ENCODE results near the gene NHLRC3. TPM values are rescaled to one million over a fixed set of nuclear protein-coding genes. Genes with fewer than 3 reads are reported as not detected.
A peak's percentile ranks its signal among the peaks of the same experiment; 100 is the strongest.

NHLRC3 gene
- total and polyA plus RNA-seq, 9 of the 15 experiments (the other 6 are each of a cell fraction or from before 2014, with no cell fraction given): 5.5 to 15.3 (median 9.0) TPM

DNA sequence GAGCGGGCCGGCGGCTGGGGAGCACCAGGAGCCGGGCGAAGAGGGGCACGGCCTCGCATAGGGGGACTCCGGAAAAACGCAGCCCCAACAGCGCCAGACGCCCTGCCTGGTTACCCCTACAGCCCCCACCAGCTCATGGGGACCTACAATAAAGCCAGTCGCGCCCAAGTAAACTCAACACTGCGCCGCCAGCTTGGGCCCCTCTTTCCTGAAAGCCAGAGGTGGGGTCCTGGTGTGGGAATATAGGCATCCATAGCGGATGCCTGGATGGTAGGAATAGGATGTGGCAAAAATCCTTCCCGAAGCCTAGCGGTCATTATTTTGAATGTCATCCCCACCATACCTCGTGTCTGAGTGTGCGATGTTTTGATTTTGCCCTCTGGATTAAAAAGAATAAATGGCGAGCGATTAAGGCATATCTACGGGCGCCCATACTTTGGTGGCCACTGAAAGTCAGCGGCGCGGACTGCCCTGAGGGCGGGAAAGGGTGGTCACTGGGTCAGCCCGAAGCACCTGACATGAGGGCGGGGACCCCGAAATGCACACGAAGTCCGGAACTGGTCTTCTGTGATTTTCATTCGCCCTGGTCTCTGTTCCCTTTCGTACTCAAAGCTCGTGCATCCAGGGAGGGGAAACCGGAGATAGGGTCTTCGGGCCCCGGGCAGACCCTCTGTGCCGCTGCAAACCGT, at the start of gene NHLRC3, which contains the start of gene PROSER1 (continued):
- TF ChIP-seq, protein P1, sequence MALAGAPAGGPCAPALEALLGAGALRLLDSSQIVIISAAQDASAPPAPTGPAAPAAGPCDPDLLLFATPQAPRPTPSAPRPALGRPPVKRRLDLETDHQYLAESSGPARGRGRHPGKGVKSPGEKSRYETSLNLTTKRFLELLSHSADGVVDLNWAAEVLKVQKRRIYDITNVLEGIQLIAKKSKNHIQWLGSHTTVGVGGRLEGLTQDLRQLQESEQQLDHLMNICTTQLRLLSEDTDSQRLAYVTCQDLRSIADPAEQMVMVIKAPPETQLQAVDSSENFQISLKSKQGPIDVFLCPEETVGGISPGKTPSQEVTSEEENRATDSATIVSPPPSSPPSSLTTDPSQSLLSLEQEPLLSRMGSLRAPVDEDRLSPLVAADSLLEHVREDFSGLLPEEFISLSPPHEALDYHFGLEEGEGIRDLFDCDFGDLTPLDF (CRISPR knock-in tag; IDR thresholded peaks at IDR 0.05): no peak
- TF ChIP-seq TEAD1 (CRISPR knock-in tag; IDR thresholded peaks at IDR 0.05): 0 out of 4 replicates have a peak, but pooled peaks of 1 of the 2 experiments have one; percentile 56
- TF ChIP-seq HNRNPL (IDR thresholded peaks at IDR 0.05; ENCODE audit: low read depth, low read length): no peak
- no peak for TF ChIP-seq GTF2E2 (tag; IDR thresholded peaks at IDR 0.05)
- peak; percentile 58; the same call in 1 of the 2 replicates for TF ChIP-seq ETV1 (tag; conservative IDR thresholded peaks at IDR 0.05; ENCODE audit: low read depth)
- TF ChIP-seq, protein P2, sequence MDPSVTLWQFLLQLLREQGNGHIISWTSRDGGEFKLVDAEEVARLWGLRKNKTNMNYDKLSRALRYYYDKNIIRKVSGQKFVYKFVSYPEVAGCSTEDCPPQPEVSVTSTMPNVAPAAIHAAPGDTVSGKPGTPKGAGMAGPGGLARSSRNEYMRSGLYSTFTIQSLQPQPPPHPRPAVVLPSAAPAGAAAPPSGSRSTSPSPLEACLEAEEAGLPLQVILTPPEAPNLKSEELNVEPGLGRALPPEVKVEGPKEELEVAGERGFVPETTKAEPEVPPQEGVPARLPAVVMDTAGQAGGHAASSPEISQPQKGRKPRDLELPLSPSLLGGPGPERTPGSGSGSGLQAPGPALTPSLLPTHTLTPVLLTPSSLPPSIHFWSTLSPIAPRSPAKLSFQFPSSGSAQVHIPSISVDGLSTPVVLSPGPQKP (CRISPR knock-in tag; IDR thresholded peaks at IDR 0.05): no peak
- no peak for TF ChIP-seq TCF7L2 (IDR thresholded peaks at IDR 0.05; ENCODE audit: low read depth, low read length)
- TF ChIP-seq, protein P3, sequence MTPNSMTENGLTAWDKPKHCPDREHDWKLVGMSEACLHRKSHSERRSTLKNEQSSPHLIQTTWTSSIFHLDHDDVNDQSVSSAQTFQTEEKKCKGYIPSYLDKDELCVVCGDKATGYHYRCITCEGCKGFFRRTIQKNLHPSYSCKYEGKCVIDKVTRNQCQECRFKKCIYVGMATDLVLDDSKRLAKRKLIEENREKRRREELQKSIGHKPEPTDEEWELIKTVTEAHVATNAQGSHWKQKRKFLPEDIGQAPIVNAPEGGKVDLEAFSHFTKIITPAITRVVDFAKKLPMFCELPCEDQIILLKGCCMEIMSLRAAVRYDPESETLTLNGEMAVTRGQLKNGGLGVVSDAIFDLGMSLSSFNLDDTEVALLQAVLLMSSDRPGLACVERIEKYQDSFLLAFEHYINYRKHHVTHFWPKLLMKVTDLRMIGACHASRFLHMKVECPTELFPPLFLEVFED (CRISPR knock-in tag; conservative IDR thresholded peaks at IDR 0.05): no peak
- TF ChIP-seq CAMTA2 (CRISPR knock-in tag; conservative IDR thresholded peaks at IDR 0.05): no peak
- no peak for TF ChIP-seq ESRRB (CRISPR knock-in tag; IDR thresholded peaks at IDR 0.05; ENCODE audit: borderline replicate concordance)
- no peak for TF ChIP-seq MEF2A (IDR thresholded peaks at IDR 0.05; ENCODE audit: control insufficient read depth, low read depth, low read length)
- no peak for TF ChIP-seq DMBX1 (CRISPR knock-in tag; IDR thresholded peaks at IDR 0.05; ENCODE audit: borderline replicate concordance)
- no peak for TF ChIP-seq ZNF282 (CRISPR knock-in tag; IDR thresholded peaks at IDR 0.05)
- TF ChIP-seq CBFA2T2 (conservative IDR thresholded peaks at IDR 0.05): no peak
- TF ChIP-seq, protein P4, sequence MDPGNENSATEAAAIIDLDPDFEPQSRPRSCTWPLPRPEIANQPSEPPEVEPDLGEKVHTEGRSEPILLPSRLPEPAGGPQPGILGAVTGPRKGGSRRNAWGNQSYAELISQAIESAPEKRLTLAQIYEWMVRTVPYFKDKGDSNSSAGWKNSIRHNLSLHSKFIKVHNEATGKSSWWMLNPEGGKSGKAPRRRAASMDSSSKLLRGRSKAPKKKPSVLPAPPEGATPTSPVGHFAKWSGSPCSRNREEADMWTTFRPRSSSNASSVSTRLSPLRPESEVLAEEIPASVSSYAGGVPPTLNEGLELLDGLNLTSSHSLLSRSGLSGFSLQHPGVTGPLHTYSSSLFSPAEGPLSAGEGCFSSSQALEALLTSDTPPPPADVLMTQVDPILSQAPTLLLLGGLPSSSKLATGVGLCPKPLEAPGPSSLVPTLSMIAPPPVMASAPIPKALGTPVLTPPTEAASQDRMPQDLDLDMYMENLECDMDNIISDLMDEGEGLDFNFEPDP (CRISPR knock-in tag; IDR thresholded peaks at IDR 0.05): no peak
- TF ChIP-seq, protein P5, sequence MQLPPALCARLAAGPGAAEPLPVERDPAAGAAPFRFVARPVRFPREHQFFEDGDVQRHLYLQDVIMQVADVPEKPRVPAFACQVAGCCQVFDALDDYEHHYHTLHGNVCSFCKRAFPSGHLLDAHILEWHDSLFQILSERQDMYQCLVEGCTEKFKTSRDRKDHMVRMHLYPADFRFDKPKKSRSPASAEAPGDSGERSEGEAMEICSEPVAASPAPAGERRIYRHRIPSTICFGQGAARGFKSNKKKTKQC (CRISPR knock-in tag; IDR thresholded peaks at IDR 0.05): peak; percentile 43; the same call in 1 of the 2 replicates
- no peak for TF ChIP-seq ZNF23 (CRISPR knock-in tag; IDR thresholded peaks at IDR 0.05)
- TF ChIP-seq, protein P6, sequence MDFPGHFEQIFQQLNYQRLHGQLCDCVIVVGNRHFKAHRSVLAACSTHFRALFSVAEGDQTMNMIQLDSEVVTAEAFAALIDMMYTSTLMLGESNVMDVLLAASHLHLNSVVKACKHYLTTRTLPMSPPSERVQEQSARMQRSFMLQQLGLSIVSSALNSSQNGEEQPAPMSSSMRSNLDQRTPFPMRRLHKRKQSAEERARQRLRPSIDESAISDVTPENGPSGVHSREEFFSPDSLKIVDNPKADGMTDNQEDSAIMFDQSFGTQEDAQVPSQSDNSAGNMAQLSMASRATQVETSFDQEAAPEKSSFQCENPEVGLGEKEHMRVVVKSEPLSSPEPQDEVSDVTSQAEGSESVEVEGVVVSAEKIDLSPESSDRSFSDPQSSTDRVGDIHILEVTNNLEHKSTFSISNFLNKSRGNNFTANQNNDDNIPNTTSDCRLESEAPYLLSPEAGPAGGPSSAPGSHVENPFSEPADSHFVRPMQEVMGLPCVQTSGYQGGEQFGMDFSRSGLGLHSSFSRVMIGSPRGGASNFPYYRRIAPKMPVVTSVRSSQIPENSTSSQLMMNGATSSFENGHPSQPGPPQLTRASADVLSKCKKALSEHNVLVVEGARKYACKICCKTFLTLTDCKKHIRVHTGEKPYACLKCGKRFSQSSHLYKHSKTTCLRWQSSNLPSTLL (IDR thresholded peaks at IDR 0.05): no peak
- TF ChIP-seq GTF2A2 (tag; IDR thresholded peaks at IDR 0.05): no peak
- TF ChIP-seq SIN3A (IDR thresholded peaks at IDR 0.05; ENCODE audit: borderline replicate concordance in 2 of 2, control insufficient read depth in 1 of 2, low read depth in 2 of 2, low read length in 2 of 2): peak in 1 of 2 experiments; percentile 54; a peak in 1 of 4 replicates
